NCI-H748 (cell line): ENCODE data around the gene ANKRD49.
A peak's percentile ranks its signal among the peaks of the same experiment; 100 is the strongest.

ENCODE experiments used
- DNase-seq: peaks from one replicate; lab custom pipeline; 2025; ENCODE audit not compliant: unreplicated experiment; lab: John Stamatoyannopoulos, UW

Gene ANKRD49

GRCh38 chr11:94493281-94494125 is at the start of gene ANKRD49, which contains the start of gene MRE11:
ANKRD49 (plus strand) TSS chr11:94493984; CDS start chr11:94496694, 2,710 bp downstream.
MRE11 (minus strand) TSS chr11:94493844; CDS start chr11:94492801, 1,043 bp downstream.
- DNase-seq, result peak; percentile 95

GRCh38 chr11:94445641-94446040 is 48.1 kb upstream of the ANKRD49 start:
- DNase-seq, result no peak

GRCh38 chr11:94447149-94447548 is 46.6 kb upstream of the ANKRD49 start:
- no peak for DNase-seq

- no peak for DNase-seq
These were observed 44.8 kb upstream of the ANKRD49 start for GRCh38 chr11:94449029-94449428.

GRCh38 chr11:94449437-94449836 is 44.3 kb upstream of the ANKRD49 start:
- peak; percentile 41 for DNase-seq

- DNase-seq, result no peak
These were observed 43.7 kb upstream of the ANKRD49 start for GRCh38 chr11:94450048-94450447.

- no peak for DNase-seq
These were observed 40.8 kb upstream of the ANKRD49 start for GRCh38 chr11:94452988-94453387.

- no peak for DNase-seq
These were observed 39.5 kb upstream of the ANKRD49 start for GRCh38 chr11:94454301-94454700.

- no peak for DNase-seq
These were observed 37.9 kb upstream of the ANKRD49 start for GRCh38 chr11:94455861-94456260.

- no peak for DNase-seq
These were observed 36.4 kb upstream of the ANKRD49 start for GRCh38 chr11:94457118-94458029.

- no peak for DNase-seq
These were observed 34.2 kb upstream of the ANKRD49 start for GRCh38 chr11:94459576-94459975.

- no peak for DNase-seq
These were observed 24.4 kb upstream of the ANKRD49 start for GRCh38 chr11:94469416-94469815.

- DNase-seq, result no peak
These were observed 20.6 kb upstream of the ANKRD49 start for GRCh38 chr11:94472916-94473799.

GRCh38 chr11:94477624-94478023 is 16.2 kb upstream of the ANKRD49 start:
- DNase-seq, result no peak

GRCh38 chr11:94481342-94481741 is 12.4 kb upstream of the ANKRD49 start:
- DNase-seq, result no peak

- no peak for DNase-seq
These were observed 7.7 kb upstream of the ANKRD49 start for GRCh38 chr11:94486068-94486467.

- DNase-seq, result no peak
These were observed 419 bp downstream of the ANKRD49 start for GRCh38 chr11:94494126-94494680.

- no peak for DNase-seq
These were observed 6.4 kb downstream of the ANKRD49 start for GRCh38 chr11:94500181-94500580.

- peak; percentile 6 for DNase-seq
These were observed 7.7 kb downstream of the ANKRD49 start for GRCh38 chr11:94501522-94501921.

- DNase-seq, result peak; percentile 26
These were observed 11.0 kb downstream of the ANKRD49 start for GRCh38 chr11:94504689-94505293.
